NCI-H2029 treated with DMSO at 0.1 percent for 48 hours (cell line): ENCODE measurements around the gene UBD.

Source experiments
- DNase-seq: peaks from one replicate; lab custom pipeline; 2025; lab: John Stamatoyannopoulos, UW

Gene UBD

DNA sequence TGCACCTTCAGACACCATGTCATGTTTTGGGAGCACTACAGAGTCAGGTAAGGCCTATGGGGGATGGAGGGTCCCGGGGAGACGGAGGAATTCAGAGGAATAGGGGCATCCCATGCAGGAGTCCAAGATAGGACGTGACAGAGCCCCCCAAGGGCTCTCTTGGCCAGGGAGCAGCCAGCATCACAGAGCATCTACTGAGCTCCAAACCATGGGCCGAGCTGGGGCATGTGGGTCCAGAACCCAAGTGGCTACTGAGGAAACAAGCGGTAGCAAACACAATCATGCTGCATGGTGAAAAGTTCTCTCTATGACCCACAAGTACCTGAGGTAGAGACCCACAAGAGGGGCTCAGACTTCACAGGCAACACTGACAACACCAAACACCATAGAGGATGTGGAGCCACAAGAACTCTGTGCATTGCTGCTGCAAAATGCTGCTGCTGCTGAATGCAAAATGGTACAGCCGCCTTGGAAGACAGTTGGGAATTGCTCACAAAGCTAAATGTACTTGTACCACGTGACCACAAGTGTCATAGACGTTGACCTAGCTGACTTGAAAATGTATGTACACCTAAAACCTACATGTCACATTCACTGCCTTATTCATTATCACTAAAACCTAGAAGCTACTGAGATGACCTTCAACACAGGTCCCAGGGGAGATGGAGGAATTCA is 38.4 kb downstream of the UBD start:
- DNase-seq = no peak

DNA sequence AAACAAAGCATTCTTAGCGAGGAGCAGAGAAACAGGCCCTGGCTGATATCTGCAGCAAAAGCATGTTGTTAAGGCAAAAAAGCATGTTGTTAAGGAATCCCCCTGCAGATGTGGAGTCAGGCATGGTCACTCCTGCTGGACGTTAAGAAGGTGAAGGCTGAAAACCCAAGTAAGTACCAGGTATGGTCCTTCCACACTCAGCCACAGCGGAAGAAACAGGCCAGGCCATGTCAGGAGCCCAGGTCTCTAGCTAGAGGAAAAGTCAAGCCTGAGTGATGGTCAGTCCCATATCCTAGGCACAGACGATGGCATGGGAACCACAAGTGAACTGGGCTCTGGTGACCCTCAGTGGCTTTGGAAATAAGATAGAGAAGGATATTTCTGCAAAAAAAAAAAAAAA is 39.3 kb downstream of the UBD start:
- no peak for DNase-seq

DNA sequence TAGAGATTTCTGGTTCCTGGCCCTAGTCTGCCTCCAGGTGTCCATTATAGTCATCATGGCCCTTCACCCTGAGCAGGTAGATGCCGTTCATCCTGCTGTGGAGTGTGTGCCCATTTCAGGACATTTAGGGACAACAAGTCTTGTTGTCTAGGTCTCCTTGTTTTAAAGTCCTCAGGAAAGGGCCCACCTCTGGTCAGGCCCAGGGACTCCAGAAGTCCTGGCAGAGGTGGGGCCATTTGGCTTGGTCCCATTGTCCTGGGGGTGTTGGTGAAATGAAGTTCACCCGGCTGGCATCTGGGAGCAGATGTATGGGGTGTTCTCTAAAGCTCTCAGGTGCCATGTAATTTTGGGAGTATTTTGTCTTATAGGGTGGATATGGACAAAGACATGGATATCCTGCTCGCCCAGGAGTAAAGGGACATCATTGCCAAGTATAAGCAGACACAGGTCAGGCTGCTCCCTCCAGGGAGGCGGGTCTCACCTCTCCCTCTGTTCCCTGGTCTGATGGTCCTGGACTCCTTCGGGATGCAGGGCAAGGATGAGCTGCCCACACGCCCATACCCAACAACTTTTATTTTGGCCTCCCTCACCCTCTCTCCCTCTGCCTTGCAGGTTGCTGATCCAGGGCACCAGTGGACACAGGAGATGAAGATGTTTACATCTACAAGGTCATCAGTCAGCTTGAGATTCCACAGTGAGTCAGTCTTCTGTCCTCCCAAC is 40.1 kb downstream of the UBD start:
- DNase-seq = no peak

DNA sequence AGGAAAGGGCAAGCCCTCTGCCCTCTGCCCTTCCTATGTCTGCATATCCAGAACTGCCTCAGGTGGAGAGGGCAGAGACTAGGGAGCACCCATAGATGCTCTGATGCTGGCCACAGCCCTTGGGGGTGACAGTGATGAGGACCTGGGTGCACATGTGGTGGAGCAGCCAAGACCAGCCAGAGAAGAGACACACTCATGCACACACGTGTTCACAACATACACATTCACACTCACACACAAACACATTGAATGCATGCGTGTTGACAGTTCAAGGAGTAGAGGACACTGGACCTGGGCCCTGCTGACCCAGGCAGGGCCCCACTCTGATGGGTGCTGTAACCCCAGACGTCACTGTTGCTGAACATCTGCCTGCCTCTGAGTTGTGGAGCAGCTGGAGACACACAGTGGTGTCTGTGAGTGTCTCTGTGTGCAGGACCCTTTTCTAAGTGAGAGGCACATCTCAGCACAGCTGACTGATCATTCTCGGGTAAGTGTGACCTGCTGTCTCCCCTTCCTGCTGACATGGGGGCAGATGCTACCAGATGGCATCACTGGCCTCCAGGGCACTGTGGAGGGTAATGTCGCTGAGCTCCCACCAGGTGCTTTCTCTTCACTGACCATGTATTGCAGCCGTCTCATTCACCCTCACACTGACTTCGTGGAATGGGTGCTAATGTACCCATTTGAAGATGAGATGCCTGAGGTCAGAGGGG is 41.6 kb downstream of the UBD start:
- DNase-seq = no peak

DNA sequence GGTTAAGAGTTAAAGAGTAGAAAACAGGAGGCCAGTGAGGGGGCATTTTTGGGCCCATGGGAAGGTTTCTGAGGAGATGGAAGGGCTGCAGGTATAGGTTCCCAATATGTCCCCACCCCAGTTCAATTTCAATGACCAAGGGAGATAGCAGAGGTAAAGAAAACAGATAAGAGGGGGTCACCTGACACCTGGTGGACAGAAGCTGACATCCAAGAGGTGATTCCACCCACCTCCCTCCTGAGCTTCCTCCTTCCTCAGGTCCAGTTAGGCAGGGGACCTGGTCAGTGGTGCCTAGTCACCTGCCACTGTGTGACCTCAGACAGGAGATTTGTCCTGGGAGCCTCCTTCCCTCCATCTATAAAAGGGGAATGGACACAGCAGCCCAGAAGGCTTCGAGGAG is 42.3 kb downstream of the UBD start:
- DNase-seq = no peak

DNA sequence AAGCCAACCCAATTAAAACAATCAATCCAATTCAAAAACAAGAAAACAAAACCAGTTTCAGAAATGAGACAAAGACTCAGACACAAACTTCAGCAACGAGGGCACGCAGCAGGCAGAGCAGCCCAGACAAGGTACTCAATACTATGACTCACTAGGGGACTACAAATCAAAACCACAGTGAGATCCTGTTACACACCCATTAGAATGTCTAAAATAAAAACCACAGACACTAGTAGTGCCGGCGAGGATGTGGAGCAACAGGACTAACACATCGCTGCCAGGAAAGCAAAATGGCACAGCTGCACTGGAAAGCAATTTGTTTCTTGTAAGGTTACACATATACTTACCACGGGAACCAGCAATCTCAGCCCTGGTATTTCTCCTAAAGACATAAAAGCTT is 43.4 kb downstream of the UBD start:
- peak; percentile 5 for DNase-seq

DNA sequence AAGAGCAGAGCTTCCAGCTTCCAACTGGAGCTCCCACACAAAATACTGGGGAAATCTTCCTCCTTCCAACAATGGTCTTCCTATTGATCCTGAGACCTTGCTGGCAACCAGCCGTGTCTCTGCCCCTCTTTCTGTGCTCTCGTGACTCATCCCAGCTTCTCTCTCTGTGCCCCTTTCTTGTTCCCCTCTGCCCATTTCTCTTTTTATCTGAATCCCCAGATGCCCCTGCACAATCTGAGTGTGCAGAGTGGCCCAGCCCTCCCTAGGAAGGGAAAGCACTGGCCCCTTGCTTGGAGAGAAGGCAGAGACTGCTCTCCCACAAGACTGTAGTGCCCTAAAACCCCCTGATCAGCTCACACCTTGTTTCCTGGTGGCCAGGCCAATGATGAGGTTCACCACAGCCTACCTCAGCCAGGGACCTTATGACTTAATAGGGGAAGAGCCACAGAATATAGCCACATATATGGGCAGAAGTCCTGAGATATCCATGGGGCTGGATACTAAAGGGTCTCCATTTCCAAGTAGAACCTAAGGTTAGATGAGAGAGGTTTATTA is 48.7 kb downstream of the UBD start:
- DNase-seq = no peak

DNA sequence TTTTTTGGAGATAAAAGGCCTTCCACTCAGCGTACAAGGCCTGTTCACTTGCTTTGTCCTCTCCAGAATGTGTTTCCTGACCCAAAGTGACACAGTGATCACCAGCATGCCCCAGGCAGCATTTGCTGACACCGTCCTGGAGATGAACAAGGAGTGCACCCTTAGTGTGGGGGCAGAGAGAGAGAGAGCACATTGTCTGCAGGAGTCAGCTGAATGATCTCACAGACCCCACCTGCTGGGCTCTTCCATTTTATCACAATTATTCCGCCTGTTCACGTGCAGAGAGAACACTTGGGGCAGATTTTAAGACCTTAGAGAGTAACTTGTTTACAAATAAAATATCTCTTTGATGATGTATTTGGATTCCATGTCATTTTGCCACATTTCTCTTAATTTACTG is 49.3 kb downstream of the UBD start:
- DNase-seq = no peak

DNA sequence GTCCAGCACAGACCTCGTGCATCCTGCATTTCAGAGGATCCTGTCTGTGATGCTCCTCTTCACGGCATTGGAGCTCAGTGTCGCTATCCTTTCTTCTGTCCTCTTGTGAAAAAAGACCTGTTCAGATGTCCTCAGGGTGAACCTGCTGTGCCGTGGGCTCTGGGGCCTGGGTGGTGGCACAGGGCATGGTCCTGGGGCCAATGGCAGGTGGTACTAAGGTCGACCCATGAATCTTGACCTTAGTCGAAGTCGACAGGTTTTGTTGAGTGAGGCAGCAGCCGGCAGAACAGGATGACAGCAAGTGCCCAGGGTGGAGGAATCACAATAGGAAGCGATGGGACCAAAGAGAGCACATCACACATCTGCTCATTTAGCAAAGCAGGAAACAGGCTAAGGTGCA is 49.8 kb downstream of the UBD start:
- DNase-seq = no peak

DNA sequence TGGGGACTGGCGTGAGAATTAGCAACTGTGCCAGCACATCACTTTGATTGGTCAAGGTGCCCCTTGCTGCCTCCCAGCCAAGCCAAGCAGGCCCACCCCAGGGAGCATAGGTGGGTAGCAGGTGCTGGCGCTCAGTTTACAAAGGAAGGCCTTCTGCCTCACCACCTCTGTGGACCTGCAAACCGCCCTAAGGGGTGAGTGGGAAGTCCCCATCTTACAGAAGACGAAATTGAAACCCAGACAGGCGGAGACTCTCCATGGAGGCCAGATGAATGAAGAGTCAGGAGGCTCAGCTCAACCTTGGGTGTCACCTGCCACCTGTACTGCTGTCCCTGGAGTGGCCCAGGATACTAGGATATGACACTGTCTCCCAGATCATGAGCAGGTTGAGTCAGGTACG is 50.3 kb downstream of the UBD start:
- DNase-seq = no peak

DNA sequence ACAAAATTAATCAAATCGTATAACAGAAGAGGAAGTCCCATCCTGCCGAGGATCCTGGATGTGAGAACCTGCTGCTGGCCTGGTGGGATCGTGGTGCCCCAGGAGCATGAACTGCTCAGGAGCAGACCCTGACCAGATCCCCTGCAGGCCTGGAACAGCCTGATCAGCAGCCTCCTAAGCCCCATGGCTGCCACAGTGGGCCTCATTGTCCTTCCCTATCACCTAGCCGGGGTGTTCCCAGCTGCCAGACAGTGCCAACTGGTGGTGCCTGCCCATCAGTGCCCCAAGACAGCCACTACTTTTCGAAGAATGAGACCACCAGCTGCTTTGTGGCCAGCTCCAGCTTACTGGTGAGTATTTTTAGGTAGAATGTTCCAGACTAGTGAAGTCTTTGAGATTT is 52.2 kb downstream of the UBD start:
- no peak for DNase-seq

DNA sequence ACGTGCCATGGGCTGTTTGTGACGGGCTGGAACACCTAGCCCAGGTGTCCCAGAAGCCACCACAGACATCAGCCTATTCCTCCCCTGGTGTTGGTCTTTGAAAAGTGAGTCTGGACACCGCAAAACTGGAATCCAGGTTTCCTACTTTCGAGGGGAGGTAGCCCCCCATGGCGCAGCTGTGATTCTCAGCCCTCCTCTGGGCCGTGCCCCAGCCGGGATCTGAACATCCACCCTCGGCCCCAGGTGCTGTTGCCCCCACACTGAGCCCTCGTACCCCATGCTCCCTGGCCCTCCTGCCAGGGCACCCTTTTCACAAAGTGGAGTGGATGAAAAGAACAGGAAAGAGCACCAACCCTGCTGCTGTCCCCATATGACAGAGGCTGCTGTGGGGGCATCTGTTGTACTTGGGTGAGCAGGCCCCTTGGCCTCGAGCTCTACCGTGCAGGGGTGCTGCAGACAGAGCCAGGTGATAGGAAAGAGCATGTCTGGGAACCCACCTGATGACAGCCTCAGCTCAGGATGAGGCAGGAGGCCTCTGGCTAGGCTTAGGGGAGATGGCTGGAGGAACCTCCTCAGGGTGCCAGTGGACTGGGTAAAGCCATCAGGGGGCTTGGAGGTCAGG is 53.0 kb downstream of the UBD start:
- DNase-seq = no peak

DNA sequence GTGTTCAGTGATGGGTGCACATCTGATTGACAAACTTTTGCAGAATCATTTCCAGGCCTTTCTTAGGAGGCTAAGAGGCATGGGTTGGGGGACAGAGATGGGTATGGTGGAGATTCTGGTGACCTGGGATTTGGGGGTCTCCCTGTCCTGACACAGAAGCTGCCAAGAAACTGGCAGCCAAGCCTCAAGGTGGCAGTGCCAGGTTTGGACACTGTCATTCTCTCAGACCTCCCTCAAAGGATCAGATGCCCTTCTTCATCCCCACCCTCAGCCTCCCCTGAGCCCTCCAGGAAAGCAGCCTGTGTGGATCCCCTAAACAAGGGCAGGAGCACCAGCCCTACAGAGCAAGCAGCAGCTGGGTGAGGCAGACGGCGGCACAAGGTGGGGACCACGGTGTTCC is 53.7 kb downstream of the UBD start:
- no peak for DNase-seq
